K562 (cell line): Measurements from ENCODE around the gene SEC31A.

Experiments
- CTCF ChIP-seq, 3 experiments: IDR thresholded peaks in 2 of 3; conservative IDR thresholded peaks in 1 of 3; 2 replicates each; pipeline ENCODE4 v1.5.1; 2011 to 2012; ENCODE audit warnings: low read length in 3 of 3, mild to moderate bottlenecking in 3 of 3, control low read depth in 2 of 3, improper control_type of control experiment in 1 of 3, inconsistent platforms in 1 of 3, low read depth in 1 of 3, mixed read lengths in 1 of 3, moderate library complexity in 1 of 3; ENCODE audit not compliant: insufficient read depth in 2 of 3
- PHF21A ChIP-seq: fragments of 450-650 bp; IDR thresholded peaks from 2 replicates; pipeline ENCODE4 v1.6.1; 2017; ENCODE audit warnings: low read depth, borderline replicate concordance
- RB1 ChIP-seq: fragments of 450-650 bp; IDR thresholded peaks from 2 replicates; pipeline ENCODE4 v1.6.1; 2017; ENCODE audit warnings: low read depth, mild to moderate bottlenecking
- TCF3 ChIP-seq: sonication (generic); formaldehyde crosslinking; IDR thresholded peaks from 2 replicates; pipeline ENCODE4 v1.4.0; 2020; ENCODE audit warnings: mild to moderate bottlenecking, missing genetic modification reagents
- USF2 ChIP-seq: sonication (generic); formaldehyde crosslinking; IDR thresholded peaks from 2 replicates; pipeline ENCODE4 v1.5.0; 2020; ENCODE audit warnings: missing genetic modification reagents
- YY1 ChIP-seq, 3 experiments: IDR thresholded peaks; 2 replicates each; pipeline ENCODE4 v1.6.1; 2011; ENCODE audit warnings: low read length in 2 of 3, mild to moderate bottlenecking in 2 of 3, moderate library complexity in 2 of 3, borderline replicate concordance in 1 of 3, control low read depth in 1 of 3, low read depth in 1 of 3; ENCODE audit not compliant: insufficient read depth in 3 of 3, insufficient replicate concordance in 2 of 3, control insufficient read depth in 1 of 3, insufficient read length in 1 of 3; ENCODE audit errors: extremely low read depth in 1 of 3

GRCh38 chr4:82798168-82799005 is 92.6 kb downstream of the SEC31A start, which contains the start of gene SCD5:
- TF ChIP-seq USF2 (CRISPR knock-in tag) (no peak), PHF21A (no peak), YY1 (IDR thresholded peaks at IDR 0.05; ENCODE audit: borderline replicate concordance in 1 of 3, control insufficient read depth in 1 of 3, extremely low read depth in 1 of 3, insufficient read depth in 3 of 3, insufficient read length in 1 of 3, insufficient replicate concordance in 2 of 3, low read depth in 1 of 3, low read length in 2 of 3) (no peak), TCF3 (CRISPR knock-in tag) (no peak), CTCF (IDR thresholded peaks at IDR 0.05 in 2 of 3, conservative IDR thresholded peaks at IDR 0.05 in 1 of 3; ENCODE audit: insufficient read depth in 2 of 3, low read depth in 1 of 3, low read length in 3 of 3) (no peak), RB1 (no peak)
